NCI-H128 (cell line): ENCODE measurements around the gene LMF2.

ENCODE experiments used
- DNase-seq: peaks from one replicate; lab custom pipeline; 2025; ENCODE audit not compliant: unreplicated experiment; lab: John Stamatoyannopoulos, UW

The LMF2 gene

DNA sequence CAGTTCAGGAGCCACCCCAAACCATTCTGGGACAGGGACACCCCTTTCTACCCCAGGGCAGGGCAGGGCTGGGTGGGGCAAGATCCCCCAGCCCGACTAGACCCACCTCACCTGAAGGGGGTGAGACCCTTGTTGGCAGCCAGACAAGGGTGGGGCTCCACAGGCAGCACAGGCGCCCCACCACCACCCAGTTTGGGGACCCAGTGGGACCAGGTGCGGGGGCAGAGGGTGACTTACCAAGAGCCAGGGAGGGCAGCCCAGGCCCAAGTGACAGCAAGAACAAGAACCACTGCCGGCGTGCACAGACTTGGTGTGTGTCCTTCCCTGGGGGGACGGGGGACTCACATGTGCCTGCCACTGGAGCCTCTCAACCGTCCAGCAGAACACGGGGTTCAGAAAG, 23.9 kb downstream of the LMF2 start:
- no peak for DNase-seq

DNA sequence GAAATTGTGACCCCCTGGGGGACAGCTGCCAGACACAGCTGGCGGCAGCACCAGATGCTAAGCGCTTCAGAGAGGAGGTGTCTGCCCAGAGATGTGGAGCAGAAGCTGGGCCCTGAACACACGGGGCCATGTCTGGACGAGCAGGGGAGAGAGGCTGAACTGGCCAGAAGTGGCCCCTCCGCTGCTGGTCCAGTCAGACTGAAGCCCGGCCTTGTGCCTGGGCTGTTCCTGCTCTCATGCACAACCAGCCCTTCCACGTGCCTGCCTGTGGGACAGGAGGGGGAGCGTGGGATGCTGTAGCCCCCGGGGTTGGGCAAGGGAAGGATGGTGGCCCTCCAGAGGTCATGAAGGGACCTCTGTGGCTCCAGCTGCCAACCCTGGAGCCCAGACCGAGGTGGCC, 24.4 kb downstream of the LMF2 start:
- DNase-seq: no peak

DNA sequence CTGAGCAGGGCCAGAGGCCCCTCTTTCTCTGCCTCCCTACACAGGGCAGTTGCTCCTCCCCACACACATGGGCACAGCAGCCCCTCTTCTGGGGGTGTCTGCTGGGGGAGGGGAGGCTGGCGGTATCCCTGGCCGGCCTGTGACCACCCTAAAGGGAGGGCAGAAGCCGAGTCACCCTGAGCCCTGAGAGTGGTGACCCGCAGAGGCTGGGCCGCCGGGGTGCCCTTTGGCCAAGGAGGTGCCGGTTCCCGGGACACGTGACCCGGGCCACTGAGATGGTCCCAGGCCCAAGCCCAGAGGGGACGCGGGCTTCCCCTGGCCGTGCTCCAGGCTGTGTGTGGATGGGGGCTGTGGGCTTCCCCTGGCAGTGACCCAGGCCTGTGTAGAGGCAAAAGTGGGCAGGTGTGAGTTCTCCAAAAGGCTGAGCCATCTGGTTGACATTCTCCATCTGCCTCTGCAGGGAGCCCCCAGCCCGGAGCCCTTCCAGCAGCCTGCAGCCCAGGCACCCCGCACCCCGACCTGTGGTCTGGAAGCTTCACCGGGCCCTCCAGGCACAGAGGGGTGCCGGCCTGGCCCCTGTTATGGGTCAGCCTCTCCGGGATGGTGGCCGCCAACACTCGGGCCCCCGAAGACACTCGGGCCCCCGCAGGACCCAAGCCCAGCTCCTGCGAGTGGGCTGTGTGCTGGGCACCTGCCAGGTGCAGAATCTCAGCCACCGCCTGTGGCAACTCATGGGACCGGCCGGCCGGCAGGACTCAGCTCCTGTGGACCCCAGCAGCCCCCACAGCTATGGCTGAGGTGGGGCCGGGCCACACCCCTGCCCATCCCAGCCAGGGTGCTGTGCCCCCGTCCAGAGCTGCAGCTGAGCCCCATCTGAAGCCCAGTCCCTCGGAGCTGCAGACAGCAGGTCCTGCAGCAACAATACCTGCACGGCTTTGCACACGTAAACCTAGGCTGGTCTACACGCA, 25.1 kb downstream of the LMF2 start:
- no peak for DNase-seq

DNA sequence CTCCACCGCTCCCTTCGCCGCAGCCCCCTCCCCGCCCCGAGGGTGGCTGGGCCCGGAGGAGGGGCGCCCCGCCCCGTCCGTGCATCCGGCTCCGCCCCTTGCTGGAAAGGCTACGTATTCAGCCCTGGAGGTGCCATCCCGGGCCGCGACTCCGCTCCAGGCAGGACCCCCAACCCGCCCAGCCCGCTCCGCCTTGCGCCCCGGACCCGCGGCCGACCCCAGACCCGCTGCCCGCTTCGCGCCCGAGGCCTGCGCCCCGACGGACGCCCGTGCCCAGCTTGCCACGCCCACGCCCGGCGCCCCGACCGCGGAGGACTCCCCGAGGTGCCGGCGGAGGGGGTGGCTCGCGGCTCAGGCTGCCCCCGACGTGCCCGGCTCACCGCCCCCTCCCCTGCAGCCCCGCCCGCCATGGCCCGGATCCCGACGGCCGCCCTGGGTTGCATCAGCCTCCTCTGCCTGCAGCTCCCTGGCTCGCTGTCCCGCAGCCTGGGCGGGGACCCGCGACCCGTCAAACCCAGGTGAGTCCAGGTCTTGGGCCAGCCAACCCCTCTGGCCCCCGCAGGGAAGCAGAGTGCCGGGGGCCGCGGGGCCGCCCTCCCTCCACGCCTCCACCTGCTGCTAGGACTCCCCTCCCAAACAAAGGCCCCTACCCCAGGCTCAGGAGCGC, 25.9 kb downstream of the LMF2 start, which contains the start of gene ADM2:
TSS of gene ADM2 (plus strand) at position 104 of the 667 bp plus-strand sequence. CDS start at position 409, 305 bp downstream.
- no peak for DNase-seq

DNA sequence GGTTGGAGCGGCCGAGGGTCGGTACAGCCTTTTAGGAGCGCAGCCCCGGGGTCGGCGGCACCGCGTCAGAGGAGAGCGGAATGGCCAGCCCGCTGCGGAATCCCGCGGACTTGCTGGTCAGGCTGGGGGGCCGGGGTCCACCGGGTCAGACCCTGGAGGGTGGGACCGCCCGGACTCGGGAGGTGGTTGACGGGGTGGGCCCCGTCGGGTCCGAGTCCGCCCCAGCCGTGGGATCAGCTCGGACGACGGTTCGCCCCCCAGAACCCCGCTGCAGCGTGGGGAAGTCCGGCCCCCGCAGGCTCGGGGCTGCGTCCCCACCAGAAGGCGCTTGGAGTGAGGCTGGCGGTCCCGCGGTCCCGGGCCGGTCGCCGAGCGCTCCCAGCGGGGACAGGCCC, 26.5 kb downstream of the LMF2 start:
- DNase-seq: no peak

DNA sequence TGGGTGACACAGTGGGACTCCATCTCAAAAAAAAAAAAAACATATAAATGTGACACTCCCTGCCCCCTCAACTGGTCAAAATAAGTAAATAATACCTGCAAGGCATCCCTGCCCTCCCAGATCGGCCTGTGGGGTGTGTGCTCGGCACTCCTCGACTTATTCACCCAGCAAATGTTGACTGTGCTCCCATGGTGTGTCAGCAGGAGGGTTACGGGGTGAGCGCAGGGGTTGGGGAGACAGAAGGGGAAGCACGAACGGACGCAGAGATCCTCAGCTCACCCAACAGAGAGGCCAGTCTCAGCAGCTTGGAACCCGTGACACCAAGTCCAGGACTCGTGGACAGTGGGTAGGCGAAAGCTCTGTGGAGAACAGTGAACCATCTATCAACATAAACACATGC, 27.8 kb downstream of the LMF2 start:
- no peak for DNase-seq

DNA sequence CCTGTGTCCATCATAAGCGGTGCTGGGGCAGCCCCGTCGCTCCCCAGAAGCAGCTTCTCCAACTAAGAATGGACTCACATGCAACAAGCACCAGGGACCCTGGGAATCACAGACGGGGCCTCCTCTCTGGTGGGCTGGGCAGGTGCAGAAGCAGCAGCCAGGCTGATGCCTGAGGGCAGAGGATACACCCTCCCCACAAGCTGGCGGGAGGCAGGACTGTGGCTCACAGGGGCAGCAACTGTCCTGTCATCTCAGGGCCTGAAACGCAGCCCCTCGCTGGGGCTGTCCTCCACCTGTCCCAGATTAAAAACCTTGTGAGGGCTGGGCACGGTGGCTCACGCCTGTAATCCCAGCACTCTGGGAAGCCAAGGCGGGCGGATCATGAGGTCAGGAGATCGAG, 29.6 kb downstream of the LMF2 start:
- DNase-seq: no peak

DNA sequence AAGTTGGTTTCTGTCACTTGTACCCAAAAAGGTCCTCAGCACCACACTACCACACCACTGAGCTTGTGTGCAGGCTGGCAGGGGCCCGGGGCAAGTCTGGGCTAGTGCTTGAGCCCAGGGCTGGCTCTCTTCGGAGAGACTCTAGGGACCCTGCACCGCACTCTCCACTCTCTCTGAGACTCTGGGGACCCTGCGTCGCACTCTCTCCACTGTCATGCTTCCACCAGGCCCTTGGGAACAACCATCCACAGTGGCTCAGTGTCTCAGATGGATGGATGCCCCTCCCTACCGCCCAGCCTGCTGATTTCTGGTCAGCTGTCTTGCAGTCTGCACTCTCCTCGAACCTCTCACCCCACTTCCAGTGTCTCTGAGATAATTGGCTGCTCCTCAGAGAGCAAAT, 30.6 kb downstream of the LMF2 start:
- DNase-seq: no peak

DNA sequence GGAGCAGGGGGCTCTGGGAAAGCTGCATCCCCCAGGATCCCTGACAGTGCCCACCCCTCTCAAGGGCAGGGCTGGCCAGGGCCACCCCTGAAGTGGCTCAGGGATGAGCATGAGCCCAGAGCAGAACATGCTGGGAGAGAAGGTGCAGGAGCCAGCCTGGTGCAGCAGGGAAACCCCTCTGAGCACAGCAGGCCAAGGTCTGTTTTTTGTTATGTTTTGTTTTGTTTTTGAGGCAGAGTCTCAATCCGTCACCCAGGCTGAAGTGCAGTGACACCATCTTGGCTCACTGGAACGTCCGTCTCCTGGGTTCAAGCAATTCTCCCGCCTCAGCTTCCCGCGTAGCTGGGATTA, 31.9 kb downstream of the LMF2 start:
- no peak for DNase-seq

DNA sequence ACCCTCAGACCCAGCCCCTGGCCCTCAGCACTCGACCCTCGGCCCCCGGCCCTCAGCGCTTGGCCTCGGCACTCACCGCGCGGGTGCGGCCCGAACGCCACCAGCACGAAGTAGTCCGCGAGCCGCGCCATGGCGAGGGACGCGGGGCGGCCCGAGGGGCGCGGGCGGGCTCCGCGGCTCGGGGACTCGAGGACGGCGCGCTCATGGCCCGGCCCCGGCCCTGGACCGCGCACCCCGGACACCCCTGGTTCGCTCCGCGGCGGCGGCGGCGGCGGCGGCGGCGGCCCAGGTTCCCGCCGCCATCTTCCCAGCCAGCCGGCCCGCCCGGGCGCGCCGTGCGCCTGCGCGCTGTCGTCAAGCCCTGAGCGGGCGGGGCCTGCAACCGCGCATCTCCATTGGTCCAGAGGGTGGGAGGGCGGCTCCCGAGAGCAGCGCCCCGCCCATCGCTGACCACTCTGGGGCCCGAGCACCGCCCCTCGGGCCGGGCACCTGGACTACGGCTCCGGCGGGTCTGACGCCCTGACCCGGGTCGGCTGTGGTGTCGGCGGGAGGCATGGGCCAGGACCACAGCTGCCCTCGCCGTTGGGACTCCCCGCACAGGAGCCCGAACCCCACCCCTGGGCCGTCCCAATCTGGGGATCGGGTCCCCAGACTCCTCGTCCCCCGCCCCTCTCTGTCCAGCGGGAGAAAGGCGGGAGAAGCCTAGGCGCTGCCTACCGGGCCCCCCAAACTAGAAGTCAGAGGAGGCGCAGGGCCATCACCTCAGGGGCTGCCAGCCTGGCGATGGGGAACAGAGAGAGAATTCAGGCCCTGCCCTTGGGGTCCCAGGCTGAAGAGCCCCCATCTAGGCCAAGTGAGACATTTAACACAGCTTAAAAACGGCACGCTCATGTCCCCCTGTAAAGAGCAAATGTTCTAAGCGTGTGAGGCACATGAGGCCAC, 32.5 kb downstream of the LMF2 start, which contains the start of gene SBF1:
TSS of gene SBF1 (minus strand) at position 326 of the 942 bp plus-strand sequence. CDS start at position 131, 195 bp downstream.
- peak; percentile 26 for DNase-seq

DNA sequence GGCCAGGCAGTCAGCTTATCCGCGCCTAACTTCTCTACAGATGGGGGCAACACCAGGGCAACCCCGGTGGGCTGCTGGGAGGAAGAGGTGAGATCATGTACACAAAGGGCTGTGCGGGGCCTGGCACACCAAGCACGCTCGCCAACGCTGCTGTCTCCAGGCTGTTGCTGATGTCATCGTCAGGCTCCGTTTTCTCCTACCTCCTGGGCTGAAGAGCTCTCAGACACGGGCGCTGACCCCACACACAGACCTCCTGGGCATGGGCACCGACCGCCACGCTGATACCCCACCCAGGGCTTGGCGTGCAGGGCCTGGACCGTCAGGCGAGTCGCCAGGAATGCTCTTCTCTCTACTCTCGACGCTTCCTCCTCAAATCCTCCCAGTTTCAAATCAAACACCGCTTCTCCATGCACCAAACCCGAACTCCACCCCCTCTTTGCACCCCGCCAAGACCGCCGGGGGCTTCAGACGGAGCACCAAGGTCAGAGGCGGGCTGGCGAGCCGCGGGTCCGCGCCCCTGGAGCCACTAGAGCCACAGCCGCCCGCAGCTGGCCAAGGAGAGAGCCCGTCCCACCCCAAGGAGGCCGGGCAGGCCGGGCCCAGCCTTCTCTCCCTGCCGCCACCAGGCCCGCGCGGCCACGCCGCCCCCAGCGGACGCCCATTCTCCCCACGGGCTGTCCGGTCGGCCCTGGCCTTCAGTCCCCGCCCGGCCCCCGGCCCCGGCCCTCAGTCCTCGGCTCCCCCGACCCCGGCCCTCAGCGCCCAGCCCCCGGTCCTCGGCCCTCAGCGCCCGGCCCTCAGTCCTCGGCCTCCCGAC, 33.4 kb downstream of the LMF2 start:
- no peak for DNase-seq

DNA sequence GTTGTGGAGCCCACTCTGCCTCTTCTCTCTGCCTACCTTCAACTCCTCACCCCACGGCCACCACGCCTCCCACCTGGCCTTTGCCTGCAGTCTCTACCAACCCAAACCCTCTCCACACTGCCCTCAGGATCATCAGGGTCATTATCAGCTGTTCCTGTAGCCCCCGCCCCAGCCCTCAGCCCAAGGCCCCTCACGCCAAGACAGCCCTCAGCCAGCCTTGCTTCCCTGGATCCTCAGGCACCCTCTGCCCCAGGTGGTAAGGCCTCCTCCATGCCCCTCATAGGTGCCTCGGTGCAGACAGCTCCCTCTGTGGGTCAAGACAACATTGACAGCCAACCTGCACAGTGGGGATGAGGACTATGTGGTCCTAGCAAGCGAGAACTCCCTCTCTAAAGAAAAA, 34.4 kb downstream of the LMF2 start:
- no peak for DNase-seq

DNA sequence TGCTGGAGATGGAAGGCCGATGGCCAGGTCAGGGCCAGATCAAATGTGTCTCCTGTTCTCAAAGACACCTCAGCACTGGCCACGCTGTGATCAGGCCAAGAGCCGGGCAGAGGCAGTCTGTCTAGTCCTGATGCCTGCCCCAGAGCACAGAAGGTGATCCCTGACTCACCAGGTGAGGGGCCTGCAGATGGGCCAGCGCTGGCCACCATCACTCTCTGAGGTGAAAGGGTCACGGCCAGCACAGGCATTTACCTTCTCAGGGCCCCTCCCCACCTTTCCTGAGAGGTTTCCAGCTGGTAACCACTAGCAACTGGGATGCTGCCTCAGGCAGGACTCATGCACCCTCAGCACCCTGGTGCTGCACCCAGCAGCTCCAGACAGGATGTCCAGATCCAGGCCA, 35.5 kb downstream of the LMF2 start:
- no peak for DNase-seq

DNA sequence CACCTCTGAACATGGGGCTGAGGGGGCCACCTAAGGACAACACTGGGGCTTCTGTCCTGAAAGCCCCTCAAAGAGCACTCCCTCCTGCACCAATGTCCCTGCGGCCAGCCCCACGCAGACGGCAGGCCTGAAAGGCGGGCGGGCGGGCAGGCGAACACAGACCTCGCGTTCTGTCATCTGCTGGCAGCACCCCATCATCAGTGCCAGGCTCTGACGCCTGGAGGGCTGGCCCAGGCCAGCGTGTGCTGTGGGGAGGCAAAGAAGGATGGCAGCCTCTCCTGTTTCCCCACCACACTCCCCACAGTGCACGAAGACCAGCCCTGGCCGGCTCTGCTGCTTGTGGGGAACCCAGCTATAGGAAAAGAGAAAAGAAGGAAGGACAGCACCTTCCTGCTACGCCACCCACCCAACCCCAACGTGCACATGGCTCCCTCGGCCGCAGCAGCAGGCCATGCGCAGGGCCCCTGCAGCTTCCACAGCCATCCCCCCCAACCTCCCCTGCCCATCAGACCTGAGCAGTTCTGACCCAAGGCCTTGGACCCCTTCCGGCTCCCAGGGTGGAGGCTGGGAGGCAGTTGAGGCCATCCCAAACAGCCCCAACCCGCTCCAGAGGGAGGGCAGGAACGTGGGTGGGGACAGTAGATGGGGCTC, 36.2 kb downstream of the LMF2 start:
- DNase-seq: no peak

DNA sequence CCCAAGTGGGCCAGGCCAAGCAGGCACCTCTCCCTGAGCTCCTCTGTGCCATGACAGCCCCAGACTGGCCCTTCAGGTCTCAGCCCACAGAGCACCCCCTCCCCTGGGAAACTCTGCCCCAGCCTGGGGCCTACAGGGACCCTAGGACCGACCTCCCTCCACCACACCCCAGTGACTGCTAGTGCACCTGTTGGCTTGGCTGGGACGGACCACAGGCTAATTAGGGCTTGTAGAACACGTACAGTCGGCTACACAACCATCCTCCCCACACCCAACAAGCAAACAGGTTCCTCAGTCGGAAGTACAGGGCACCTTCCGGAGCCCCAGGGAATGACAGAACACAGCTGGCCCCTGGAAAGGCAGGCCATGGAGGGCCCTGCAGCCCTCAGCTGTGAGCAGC, 37.0 kb downstream of the LMF2 start:
- no peak for DNase-seq

DNA sequence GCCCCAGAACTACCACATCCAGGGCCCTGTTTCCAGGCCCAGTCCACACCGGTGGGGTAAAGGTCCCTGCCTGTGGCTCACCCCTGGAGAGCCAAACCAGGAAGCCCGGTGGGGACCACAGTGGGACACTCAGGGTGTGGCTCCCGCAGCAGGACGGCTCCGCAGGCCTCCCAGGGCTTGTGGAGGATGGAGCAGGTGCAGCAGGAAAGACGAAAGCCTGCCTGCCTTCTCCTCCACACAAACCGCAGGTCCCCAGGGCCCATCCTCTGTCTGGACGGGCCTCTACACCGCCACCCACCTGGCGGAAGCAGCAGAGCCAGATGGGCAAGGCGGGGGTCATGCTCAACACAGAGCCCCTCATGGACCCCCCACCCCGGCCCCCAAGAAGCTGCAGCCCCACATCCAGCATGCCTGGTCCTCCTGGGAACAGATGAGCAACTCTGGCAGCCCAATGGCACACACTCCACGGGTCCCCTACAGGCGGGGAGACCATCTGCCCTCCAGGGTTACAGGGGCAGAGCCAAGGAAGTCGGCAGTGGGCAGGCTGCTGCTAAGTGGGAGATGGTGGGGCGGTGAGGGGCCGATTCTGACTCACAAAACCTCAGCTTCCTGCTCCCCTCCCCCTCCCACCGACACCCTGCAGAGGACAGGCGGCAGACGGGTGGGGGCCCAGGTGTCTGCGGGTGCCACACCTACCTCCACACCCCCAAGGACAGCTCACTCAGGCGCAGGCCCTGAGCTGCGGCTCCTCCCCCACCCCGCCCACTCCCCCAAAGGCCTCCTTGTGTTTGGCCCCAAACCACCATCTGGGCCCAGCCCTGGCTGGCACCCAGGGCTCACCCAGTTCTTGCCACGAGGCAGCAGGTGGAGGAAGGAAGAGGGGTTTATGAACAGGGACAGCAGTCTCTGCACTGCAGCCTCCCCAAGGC, 37.9 kb downstream of the LMF2 start:
- DNase-seq: no peak

DNA sequence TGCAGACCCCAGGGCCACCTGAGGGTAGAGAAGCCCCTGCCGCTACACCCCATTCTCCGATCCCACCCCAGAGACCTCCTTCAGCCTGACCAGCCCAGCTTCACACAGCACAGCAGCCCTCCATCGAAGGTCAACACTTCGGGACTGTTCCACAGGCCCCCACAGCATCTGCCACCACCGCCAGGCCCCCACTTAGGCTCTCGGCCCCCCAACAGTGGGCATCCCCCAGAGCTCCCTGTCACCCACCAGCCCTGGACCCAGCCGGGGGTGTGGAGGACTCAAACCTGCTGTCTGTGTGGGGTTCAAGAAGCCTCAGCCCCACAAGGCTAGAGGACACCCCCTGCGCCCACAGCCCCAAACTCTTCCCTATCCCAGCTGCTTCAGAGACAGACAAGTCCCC, 38.9 kb downstream of the LMF2 start:
- no peak for DNase-seq

DNA sequence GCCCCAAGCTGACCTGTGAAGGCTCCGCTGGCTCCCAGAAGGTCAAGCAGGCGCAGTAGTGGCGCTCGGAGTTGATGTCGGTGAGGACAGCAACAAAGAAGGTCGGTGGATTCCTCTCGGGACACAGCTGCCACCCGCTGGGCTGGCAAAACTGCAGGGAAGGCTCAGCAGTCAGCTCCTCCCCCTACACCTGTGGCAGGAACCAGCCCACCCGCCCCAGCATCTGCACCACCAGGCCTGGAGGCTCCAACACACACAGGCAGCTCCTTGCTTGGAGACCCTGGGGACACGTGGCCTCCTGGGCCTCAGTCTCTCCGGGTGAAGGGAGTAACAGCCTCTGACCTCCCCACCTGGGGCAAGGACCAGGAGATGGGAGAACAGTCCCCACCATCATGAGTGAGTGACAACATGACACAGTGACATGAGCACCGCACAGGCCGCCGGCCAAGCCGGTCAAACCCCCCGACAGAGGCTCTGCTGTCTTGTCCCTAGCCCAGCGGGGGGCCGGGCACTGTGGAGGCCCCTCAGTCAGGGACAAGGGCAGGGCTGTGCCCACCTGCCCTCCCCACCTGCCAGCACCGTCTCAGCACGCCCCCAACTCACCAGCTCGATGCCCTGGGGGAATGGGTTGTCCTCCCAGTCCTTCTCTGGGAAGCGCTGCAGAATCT, 39.6 kb downstream of the LMF2 start:
- DNase-seq: no peak
